B cell (primary cell): Measurements from ENCODE around the gene CCDC50. TPM values are rescaled to one million over a fixed set of nuclear protein-coding genes. Genes with fewer than 3 reads are reported as not detected.

Source experiments
- ATAC-seq: fragments of 200-7000 bp; cut with Tn5 transposase; one replicate; pipeline ENCODE4 v1.10.0; 2021; ENCODE audit warnings: low read depth, mild to moderate bottlenecking, moderate number of reproducible peaks, moderate library complexity
- CTCF ChIA-PET: fragments of 350-600 bp; sonication (Branson Sonifier 250); formaldehyde crosslinking; loops from one replicate; lab custom pipeline; 2021; ENCODE audit warnings: antibody characterized with exemption, inconsistent platforms; lab: Charles Lee
- POLR2A ChIA-PET: fragments of 350-600 bp; sonication (Branson Sonifier 250); formaldehyde crosslinking; loops from one replicate; lab custom pipeline; 2021; ENCODE audit warnings: antibody characterized with exemption; lab: Charles Lee
- DNase-seq: peaks from one replicate; pipeline ENCODE4 v3.0.0; 2013
- H2AFZ ChIP-seq: 2 replicates; pipeline ENCODE4 v1.6.1; 2012; ENCODE audit warnings: mild to moderate bottlenecking, low read depth, low read length; ENCODE audit not compliant: insufficient read depth, poor library complexity, severe bottlenecking
- H3K27ac ChIP-seq, 2 donors: 1 replicate in 1 of 2; 2 replicates in 1 of 2; pipeline ENCODE4 v1.5.1; 2012 to 2013; ENCODE audit warnings: low read length in 2 of 2, mild to moderate bottlenecking in 2 of 2, moderate library complexity in 1 of 2
- H3K27me3 ChIP-seq, 4 experiments: fragments of 200-600 bp in 1 of 4; sonication (generic) in 1 of 4; replicated peaks in 1 of 4; 1 replicate in 2 of 4; 2 replicates in 2 of 4; pipeline versions ENCODE4 v1.6.1 to v1.7.0; 2013 to 2016; ENCODE audit warnings: low read length in 3 of 4, mild to moderate bottlenecking in 2 of 4, mixed read lengths in 1 of 4, moderate library complexity in 1 of 4; ENCODE audit not compliant: insufficient read depth in 4 of 4, control insufficient read depth in 3 of 4; ENCODE audit errors: control extremely low read depth in 1 of 4
- H3K36me3 ChIP-seq, 2 experiments: replicated peaks in 1 of 2; 1 replicate in 1 of 2; 2 replicates in 1 of 2; pipeline versions ENCODE4 v1.6.1 to v1.7.1; 2013; ENCODE audit warnings: low read length in 1 of 2; ENCODE audit not compliant: insufficient read depth in 2 of 2, control insufficient read depth in 1 of 2; ENCODE audit errors: control extremely low read depth in 1 of 2, extremely low read depth in 1 of 2
- H3K4me1 ChIP-seq, 2 donors: fragments of 200-600 bp in 1 of 2; sonication (generic) in 1 of 2; 1 replicate in 1 of 2; 2 replicates in 1 of 2; pipeline versions ENCODE4 v1.5.1 to v1.6.1; 2013 to 2017; ENCODE audit warnings: low read length in 2 of 2; ENCODE audit not compliant: control insufficient read depth in 2 of 2, insufficient read depth in 2 of 2
- H3K4me2 ChIP-seq: replicated peaks from 2 replicates; pipeline ENCODE3; 2012; ENCODE audit warnings: mild to moderate bottlenecking, low read depth, low read length; ENCODE audit not compliant: poor library complexity, severe bottlenecking
- H3K4me3 ChIP-seq, 5 experiments: fragments of 200-600 bp in 1 of 5; sonication (generic) in 1 of 5; 1 replicate in 3 of 5; 2 replicates in 2 of 5; pipeline versions ENCODE4 v1.5.1 to v1.7.0; 2011 to 2016; ENCODE audit warnings: low read length in 4 of 5, mild to moderate bottlenecking in 4 of 5, low read depth in 2 of 5, control low read depth in 1 of 5, moderate library complexity in 1 of 5; ENCODE audit not compliant: insufficient read depth in 1 of 5; ENCODE audit errors: control extremely low read depth in 1 of 5, extremely low read depth in 1 of 5
- H3K79me2 ChIP-seq: fragments of 200-600 bp; sonication (generic); one replicate; pipeline ENCODE4 v1.6.0; 2016; ENCODE audit warnings: low read length; ENCODE audit not compliant: control insufficient read depth, insufficient read depth
- H3K9ac ChIP-seq: fragments of 200-600 bp; sonication (generic); 2 replicates; pipeline ENCODE4 v1.6.1; 2017; ENCODE audit warnings: mild to moderate bottlenecking, low read length, moderate library complexity
- H3K9me3 ChIP-seq, 3 donors: one replicate each; pipeline versions ENCODE4 v1.6.1 to v1.7.1; 2013; ENCODE audit warnings: low read length in 2 of 3; ENCODE audit not compliant: control insufficient read depth in 2 of 3, insufficient read depth in 1 of 3; ENCODE audit errors: control extremely low read depth in 1 of 3
- H4K20me1 ChIP-seq: 2 replicates; pipeline ENCODE4 v1.6.0; 2012; ENCODE audit warnings: mild to moderate bottlenecking, low read length; ENCODE audit not compliant: insufficient read depth, control insufficient read depth, poor library complexity, severe bottlenecking
- H3K27ac Mint-ChIP-seq: one replicate; pipeline ENCODE4 v1.8.0; 2021; ENCODE audit warnings: mixed read lengths
- H3K27me3 Mint-ChIP-seq: one replicate; pipeline ENCODE4 v1.8.0; 2021; ENCODE audit warnings: mixed read lengths
- H3K4me1 Mint-ChIP-seq: one replicate; pipeline ENCODE4 v1.8.0; 2021; ENCODE audit warnings: mixed read lengths
- H3K4me3 Mint-ChIP-seq: one replicate; pipeline ENCODE4 v1.8.0; 2021; ENCODE audit warnings: mixed read lengths
- H3K9me3 Mint-ChIP-seq: one replicate; pipeline ENCODE4 v1.8.0; 2022; ENCODE audit warnings: mixed read lengths; ENCODE audit not compliant: insufficient read depth
- CTCF ChIP-seq: fragments of 200-600 bp; IDR thresholded peaks from one replicate; pipeline ENCODE4 v1.8.0; 2022; ENCODE audit warnings: antibody characterized with exemption, mild to moderate bottlenecking
- EZH2 ChIP-seq: IDR thresholded peaks from 2 replicates; pipeline ENCODE4 v1.6.1; 2012; ENCODE audit warnings: borderline replicate concordance, low read depth, mild to moderate bottlenecking, moderate library complexity, low read length; ENCODE audit not compliant: insufficient read depth, poor library complexity, severe bottlenecking
- WGBS: methylation state at CpG from one replicate; pipeline ENCODE4 v1.1.5; 2013; ENCODE audit warnings: missing lambda C conversion rate; ENCODE audit not compliant: insufficient coverage; 5-methylcytosine and 5-hydroxymethylcytosine counted together
- intact Hi-C: fragments of 100-400 bp; cut with micrococcal nuclease; formaldehyde crosslinking; loops from one replicate; pipeline ENCODE4 v1.10.0; 2022
- polyA plus RNA-seq: library from polyadenylated mRNA; depleted of rRNA; stranded (reverse); fragments of >200 nt; gene quantifications from 2 replicates; pipeline ENCODE4 v1.2.3, GENCODE V29; 2012
- total RNA-seq, 2 donors: library from RNA; stranded (reverse); fragments of 120-200 nt in 1 of 2; gene quantifications; 1 replicate in 1 of 2; 2 replicates in 1 of 2; pipeline versions ENCODE4 v1.2.3 to v1.2.4, GENCODE V29; 2013 to 2022

The CCDC50 gene
- total and polyA plus RNA-seq, 2 donors (not counting 1 experiment from before 2014, with no cell fraction given): 48.7 to 121 TPM

- Mint-ChIP-seq H3K4me3 (no peak overlapping the region), H3K4me1 (peaks cover 5% of the 10 kb centered on the region), H3K27ac (no peak overlapping the region), H3K27me3 (peaks cover 9% of the 10 kb centered on the region), H3K9me3 (no peaks in the 10 kb centered on the region)
- intact Hi-C loops: no loop called here
- H3K79me2 ChIP-seq: no peaks in the 10 kb centered on the region
- no peak overlapping the region for H3K4me2 ChIP-seq
- H3K27ac ChIP-seq: no peak overlapping the region
- H2AFZ ChIP-seq: no peak overlapping the region
- H3K4me3 ChIP-seq: no peak overlapping the region
- TF ChIP-seq CTCF (no peak), EZH2 (no peak)
- ChIA-PET CTCF (interaction anchor here (2.0 kb wide), 1 partner anchor 10 kb away, joined by 4 read pairs; no protein-coding TSS in a partner anchor), POLR2A (no interaction called here)
- no peak overlapping the region for H3K9ac ChIP-seq
- H3K4me1 ChIP-seq: no peaks in the 10 kb centered on the region
- WGBS: 100% methylated on average over 2 of the region's 5 CpGs
- H3K36me3 ChIP-seq: no peaks in the 10 kb centered on the region
- H3K27me3 ChIP-seq: peaks cover 0 to 3% (median 0%) of the 10 kb centered on the region in 4 experiments
- H4K20me1 ChIP-seq: no peaks in the 10 kb centered on the region
- no peaks in the 10 kb centered on the region for H3K9me3 ChIP-seq
- no peak for ATAC-seq
- no peak for DNase-seq
Measured at GRCh38 chr3:191432162-191432561, 103.0 kb downstream of the CCDC50 start.

- no peak overlapping the region for H2AFZ ChIP-seq
- no peak overlapping the region for H3K27ac ChIP-seq
- H3K9me3 Mint-ChIP-seq: no peaks in the 10 kb centered on the region
- no peak overlapping the region for H3K27ac Mint-ChIP-seq
- peaks cover 5% of the 10 kb centered on the region for H3K4me1 Mint-ChIP-seq
- H3K4me3 Mint-ChIP-seq: no peak overlapping the region
- ATAC-seq: no peak
- no peaks in the 10 kb centered on the region for H3K4me1 ChIP-seq
- H3K79me2 ChIP-seq: no peaks in the 10 kb centered on the region
- DNase-seq: no peak
- no peak overlapping the region for H3K4me2 ChIP-seq
- ChIA-PET POLR2A (no interaction called here), CTCF (interaction anchor here (2.0 kb wide), 1 partner anchor 12 kb away, joined by 4 read pairs; no protein-coding TSS in a partner anchor)
- no peak overlapping the region for H3K4me3 ChIP-seq
- H3K27me3 ChIP-seq: no peaks in the 10 kb centered on the region
- H3K9ac ChIP-seq: no peak overlapping the region
- intact Hi-C loops: no loop called here
- TF ChIP-seq EZH2 (no peak), CTCF (no peak)
- H3K36me3 ChIP-seq: no peaks in the 10 kb centered on the region
- WGBS: no CpG with 5 or more reads among the region's 1 CpG
- H3K27me3 Mint-ChIP-seq: peaks cover 13% of the 10 kb centered on the region
- no peaks in the 10 kb centered on the region for H3K9me3 ChIP-seq
- no peaks in the 10 kb centered on the region for H4K20me1 ChIP-seq
Measured at GRCh38 chr3:191434024-191434423, 104.8 kb downstream of the CCDC50 start.
